NCI-H524 (cell line): ENCODE results near the gene RENBP.
"Not testable (repeated sequence)": the region's sequence is repeated elsewhere in the genome, so short reads cannot be mapped to it uniquely, and the experiment has no call there.

Source experiments
- DNase-seq, 2 experiments: peaks; one replicate each; lab custom pipeline; 2025; lab: John Stamatoyannopoulos, UW

The RENBP gene

DNA sequence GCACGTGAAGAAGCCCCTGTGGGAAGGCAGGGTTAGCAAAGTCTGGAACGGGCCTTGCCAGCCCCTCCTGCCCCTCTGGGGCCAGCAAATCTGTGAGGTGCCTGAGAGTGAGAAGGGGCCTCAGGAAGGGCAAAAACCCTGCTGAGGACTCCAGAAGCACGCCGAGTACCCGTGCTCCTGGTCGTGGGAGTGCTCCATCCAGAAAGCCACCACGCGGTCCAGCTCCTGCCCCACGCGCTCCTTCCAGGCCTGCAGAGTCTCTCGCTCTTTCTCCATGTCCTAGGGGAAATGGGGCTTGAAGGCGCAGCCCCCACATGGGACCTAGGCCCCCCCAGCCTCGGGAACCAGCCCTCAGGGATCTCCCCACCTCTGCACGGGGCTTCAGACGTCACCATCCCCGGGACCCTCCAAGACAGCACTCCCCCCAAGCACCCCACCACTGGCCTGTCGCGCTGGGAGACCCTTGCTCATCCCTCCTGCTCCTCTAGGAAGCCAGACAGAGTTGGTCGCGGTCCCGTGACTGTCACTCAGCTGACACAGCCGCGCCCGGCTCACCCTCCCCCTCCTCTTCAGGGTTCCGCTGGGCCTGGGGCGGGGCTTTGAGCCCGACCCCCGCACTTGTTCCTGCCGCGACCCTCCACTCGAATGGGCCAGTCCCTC, at the start of gene RENBP:
Gene RENBP, minus strand, starts transcription at position 504 of the 660 bp plus-strand sequence. Its CDS starts 33 bp downstream, at position 471.
- DNase-seq: no peak

DNA sequence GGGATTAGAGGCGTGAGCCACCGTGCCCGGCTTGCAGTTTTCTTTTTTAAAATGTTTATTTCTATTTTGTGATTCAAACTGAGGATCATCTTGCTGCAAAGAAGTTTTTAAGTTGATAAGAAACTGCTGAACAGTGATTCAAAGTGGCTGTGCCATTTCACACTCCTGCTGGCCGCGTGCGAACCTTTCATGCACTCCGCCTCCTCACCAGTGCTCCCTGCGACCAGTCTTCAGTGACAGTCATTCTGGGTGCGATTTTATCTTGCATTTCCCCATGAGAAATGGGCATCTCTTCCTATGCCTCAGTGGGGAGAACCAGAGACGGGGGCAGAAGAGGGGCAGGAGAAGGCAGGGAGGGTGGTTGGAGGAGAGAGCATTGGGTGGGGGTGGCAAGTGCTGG, 49.5 kb upstream of the RENBP start:
- no peak for DNase-seq

GRCh38 chrX:153993079-153993478, 48.6 kb upstream of the RENBP start:
- peak; percentile 70 to 88 for DNase-seq

DNA sequence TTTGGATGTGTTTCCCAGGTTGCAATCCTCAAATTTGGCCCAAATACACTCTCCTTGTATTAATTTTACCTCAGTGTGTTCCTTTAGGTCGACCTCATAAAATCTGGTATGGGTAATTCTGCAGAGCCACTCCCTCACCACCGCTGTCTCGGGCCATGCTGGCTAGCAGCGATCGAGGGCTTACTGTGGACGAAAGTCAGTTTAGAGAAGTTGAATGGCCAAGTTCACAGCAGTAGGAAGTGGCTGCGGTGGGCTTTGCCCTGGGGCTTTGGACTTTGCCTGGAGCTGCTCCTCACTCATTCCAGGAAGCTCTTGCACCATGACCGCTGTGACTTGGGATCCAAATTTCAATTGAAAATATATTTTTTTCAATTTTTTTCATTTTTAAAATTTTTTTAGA, 47.7 kb upstream of the RENBP start:
- no peak for DNase-seq

GRCh38 chrX:153991013-153991580, 46.7 kb upstream of the RENBP start:
- DNase-seq: no peak

DNA sequence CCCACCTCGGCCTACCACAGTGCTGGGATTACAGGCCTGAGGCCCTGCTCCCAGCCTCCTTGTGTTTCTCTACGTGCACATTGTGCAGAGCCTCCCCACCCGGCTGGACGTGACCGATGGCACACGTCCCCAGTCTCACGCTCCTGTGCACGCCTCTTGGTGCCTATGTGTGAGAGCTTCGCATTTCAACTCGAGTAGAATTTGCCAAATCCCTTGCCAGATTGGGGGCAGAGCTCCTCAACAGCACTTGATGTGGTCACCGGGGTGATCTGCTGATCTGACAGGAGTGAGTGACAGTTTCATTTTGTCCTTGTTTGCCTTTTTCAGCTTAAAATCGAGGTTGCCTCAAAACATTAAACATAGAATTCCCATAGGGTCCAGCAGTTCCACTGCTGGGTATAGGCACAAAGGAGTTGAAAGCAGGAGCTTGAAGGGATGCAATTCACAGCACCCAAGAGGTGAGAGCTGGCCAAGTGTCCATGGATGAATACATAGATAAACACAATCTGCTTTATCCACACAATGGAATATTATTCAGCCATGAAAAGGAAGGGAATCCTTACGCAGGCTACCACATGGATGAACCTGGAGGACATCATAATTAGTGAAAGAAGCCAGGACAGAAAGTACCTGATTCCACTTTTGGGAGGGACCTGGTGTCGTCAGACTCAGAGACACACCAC, 45.7 kb upstream of the RENBP start:
- peak in 1 of 2 experiments; percentile 37 for DNase-seq

GRCh38 chrX:153988493-153988892, 44.0 kb upstream of the RENBP start:
- DNase-seq: no peak

- no peak for DNase-seq
These were observed 40.1 kb upstream of the RENBP start for GRCh38 chrX:153984351-153985178.

DNA sequence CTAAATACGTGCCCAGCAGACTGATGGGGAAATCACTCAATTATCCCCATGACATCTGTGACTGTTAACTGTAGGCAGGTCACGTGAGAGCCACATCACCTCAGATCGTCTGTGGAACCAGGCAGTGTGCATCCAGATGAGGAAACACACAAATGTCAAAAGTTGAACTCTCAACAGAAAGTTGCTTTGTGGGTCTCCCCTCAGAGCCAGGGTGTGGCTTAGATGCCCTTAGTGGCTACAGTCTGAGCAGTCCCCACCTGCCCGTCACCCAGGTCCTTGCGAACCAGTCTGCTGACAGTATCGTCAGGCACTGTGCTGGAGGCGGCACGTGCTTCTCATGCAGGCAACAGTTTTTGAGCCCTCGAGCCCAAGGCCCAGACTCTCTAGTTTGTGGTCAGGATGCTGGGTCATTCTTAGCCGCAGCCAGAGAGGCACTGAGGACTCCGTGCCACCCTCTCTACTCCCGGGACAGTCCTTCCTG, 38.9 kb upstream of the RENBP start:
- DNase-seq: no peak

DNA sequence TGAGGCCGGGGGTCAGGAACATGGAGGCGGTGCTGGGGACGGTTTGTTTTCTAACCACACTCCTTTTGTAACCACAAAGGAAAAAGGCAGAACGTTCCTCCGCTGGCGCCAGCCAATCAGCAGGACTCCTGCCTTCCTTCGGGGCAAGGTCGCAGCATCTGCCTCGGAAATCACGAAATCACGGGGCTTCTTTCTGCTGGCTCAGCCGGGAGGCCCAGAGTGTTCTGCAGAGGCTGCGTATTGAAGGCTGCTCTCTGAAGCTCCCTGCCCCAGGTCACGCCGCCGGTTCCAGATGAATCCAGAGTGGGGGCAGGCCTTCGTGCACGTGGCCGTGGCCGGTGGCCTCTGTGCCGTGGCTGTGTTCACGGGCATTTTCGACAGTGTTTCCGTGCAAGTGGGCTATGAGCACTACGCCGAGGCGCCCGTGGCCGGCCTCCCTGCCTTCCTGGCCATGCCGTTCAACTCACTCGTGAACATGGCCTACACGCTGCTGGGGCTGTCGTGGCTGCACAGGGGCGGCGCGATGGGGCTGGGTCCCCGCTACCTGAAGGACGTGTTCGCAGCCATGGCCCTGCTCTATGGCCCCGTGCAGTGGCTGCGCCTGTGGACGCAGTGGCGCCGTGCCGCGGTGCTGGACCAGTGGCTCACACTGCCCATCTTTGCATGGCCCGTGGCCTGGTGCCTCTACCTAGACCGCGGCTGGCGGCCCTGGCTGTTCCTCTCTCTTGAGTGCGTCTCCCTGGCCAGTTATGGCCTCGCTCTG, 37.5 kb upstream of the RENBP start:
- no peak for DNase-seq

DNA sequence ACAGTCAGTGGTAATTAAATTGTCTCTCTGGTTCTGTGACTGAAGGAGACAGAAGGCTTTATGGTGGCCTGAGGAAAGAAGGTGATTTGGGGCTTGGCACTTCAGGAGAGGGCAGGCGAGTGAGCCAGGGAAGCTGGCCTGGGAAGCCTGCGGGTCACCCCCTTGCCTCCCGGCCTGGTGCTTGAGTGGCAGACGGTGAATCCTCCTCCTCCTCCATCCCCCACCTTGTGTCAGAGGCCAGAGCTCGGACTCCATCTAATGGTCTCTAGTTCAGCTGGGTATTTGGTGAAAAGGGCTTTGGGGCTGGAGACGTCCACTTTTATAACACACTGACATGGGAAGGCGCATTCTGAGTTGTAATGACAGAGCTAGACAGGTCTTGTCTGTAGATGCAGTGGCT, 36.8 kb upstream of the RENBP start:
- no peak for DNase-seq

GRCh38 chrX:153980394-153980793, 36.0 kb upstream of the RENBP start:
- not testable (repeated sequence) for DNase-seq

DNA sequence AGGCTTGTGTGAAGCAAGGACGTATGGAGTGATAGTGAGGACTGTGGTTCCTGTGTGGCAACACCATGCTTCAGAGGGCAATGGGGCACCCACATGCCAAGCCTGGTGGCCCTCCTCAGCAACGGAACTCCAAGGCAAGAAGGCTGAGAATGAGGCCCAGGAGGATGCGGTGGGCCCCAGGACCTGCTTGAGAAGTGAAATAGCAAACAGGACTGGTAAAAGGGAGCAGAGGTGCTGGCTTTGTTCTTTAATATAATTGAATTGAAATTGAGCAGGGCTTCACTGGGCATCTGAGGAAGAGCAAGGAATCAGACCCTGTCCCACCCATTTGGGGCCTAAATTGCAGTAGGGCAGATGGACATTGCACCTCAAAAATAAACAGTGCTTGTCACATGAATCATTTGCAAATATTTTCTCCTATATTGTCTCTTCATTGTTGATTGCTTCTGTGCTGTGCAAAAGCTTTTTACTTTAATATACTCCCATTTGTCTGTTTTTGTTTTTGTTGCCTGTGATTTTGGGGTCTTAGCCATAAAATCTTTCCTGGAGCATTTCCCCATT, 30.4 kb upstream of the RENBP start:
- no peak for DNase-seq

GRCh38 chrX:153974003-153974725, 29.7 kb upstream of the RENBP start:
- no peak for DNase-seq

GRCh38 chrX:153973127-153974002, 28.9 kb upstream of the RENBP start:
- no peak for DNase-seq

GRCh38 chrX:153972368-153973126, 28.1 kb upstream of the RENBP start, which contains the start of gene TMEM187:
TMEM187 (plus strand) TSS chrX:153972754; CDS start chrX:153982063, 9,309 bp downstream.
- DNase-seq: peak; percentile 92 to 96

- peak; percentile 94 to 97 for DNase-seq
These were observed 27.3 kb upstream of the RENBP start, which contains the start of gene HCFC1 for GRCh38 chrX:153971450-153972367. HCFC1 (minus strand) TSS chrX:153971818; CDS start chrX:153970840, 978 bp downstream.

DNA sequence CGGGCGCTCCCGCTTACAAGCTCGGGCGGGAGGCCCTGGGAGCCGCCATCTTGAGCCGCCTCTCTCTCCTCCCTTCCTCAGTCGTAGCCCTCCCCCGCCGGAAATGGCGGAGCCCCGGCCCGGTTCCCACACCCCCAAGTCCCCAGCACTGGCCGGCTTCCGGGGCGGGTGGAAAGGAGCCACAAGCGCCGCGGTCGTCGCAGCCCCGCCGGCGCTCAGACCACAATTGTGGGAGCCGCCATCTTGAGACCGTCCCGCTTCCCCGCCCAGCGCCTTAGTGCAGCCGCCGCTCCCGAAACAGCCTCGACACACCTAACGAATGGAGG, 26.6 kb upstream of the RENBP start:
- DNase-seq: peak; percentile 74 to 88
